Tibial nerve (tissue), 3 donors: ENCODE results near the gene TMEM101.
A peak's percentile ranks its signal among the peaks of the same experiment; 100 is the strongest.

ENCODE experiments used
- POLR2A ChIP-seq, 2 donors: fragments of 450-650 bp; IDR thresholded peaks; one replicate each; pipeline ENCODE4 v1.6.1; 2017; ENCODE audit warnings: antibody characterized with exemption in 2 of 2, mild to moderate bottlenecking in 2 of 2, moderate library complexity in 2 of 2
- TF ChIP-seq, protein P1 (sequence below), 5 experiments: fragments of 200-600 bp in 3 of 5; fragments of 450-650 bp in 2 of 5; sonication (generic) in 3 of 5; IDR thresholded peaks; one replicate each; pipeline ENCODE4 v1.5.1; 2016 to 2019; ENCODE audit warnings: antibody characterized with exemption in 5 of 5, mild to moderate bottlenecking in 3 of 5, moderate library complexity in 2 of 5

DNA sequence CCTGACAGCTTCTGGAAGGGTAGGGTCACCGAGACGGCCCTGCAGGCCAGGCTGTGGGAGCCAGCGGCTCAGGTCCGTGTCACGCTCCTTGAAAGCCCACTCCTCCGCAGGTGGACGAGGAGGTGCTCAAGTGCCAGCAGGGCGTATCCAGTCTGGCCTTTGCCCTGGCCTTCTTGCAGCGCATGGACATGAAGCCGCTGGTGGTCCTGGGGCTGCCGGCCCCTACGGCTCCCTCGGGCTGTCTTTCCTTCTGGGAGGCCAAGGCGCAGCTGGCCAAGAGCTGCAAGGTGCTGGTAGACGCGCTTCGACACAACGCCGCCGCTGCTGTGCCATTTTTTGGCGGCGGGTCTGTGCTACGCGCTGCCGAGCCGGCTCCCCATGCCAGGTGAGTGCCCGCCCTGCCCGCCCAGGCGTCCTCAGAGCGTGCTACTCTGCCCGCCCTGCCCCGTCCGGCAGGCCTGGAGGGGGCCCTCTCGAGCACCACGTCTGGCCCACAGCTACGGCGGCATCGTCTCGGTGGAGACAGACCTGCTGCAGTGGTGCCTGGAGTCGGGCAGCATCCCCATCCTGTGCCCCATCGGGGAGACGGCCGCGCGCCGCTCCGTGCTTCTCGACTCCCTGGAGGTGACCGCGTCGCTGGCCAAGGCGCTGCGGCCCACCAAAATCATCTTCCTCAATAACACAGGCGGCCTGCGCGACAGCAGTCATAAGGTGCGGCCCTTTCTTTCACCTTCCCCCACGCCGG, 9.1 kb downstream of the TMEM101 start:
- TF ChIP-seq, protein P1, sequence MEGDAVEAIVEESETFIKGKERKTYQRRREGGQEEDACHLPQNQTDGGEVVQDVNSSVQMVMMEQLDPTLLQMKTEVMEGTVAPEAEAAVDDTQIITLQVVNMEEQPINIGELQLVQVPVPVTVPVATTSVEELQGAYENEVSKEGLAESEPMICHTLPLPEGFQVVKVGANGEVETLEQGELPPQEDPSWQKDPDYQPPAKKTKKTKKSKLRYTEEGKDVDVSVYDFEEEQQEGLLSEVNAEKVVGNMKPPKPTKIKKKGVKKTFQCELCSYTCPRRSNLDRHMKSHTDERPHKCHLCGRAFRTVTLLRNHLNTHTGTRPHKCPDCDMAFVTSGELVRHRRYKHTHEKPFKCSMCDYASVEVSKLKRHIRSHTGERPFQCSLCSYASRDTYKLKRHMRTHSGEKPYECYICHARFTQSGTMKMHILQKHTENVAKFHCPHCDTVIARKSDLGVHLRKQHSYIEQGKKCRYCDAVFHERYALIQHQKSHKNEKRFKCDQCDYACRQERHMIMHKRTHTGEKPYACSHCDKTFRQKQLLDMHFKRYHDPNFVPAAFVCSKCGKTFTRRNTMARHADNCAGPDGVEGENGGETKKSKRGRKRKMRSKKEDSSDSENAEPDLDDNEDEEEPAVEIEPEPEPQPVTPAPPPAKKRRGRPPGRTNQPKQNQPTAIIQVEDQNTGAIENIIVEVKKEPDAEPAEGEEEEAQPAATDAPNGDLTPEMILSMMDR (IDR thresholded peaks at IDR 0.05) = peak in 1 of 5 experiments; percentile 10
- no peak for TF ChIP-seq POLR2A (IDR thresholded peaks at IDR 0.05)
